HL-60/S4 (cell line): ENCODE measurements around the gene NELFCD.
"Not testable (repeated sequence)": the region's sequence is repeated elsewhere in the genome, so short reads cannot be mapped to it uniquely, and the experiment has no call there.

Experiments used
- in situ Hi-C: fragments of 300-500 bp; cut with MboI; formaldehyde crosslinking; loops from 2 replicates; pipeline ENCODE4 v1.14.3; 2022; ENCODE audit warnings: low sequenced_read_pairs

Gene NELFCD

GRCh38 chr20:58971429-58971828 is 9.6 kb upstream of the NELFCD start:
- in situ Hi-C loops = no loop called here

GRCh38 chr20:58973179-58973578 is 7.9 kb upstream of the NELFCD start:
- in situ Hi-C loops = no loop called here

DNA sequence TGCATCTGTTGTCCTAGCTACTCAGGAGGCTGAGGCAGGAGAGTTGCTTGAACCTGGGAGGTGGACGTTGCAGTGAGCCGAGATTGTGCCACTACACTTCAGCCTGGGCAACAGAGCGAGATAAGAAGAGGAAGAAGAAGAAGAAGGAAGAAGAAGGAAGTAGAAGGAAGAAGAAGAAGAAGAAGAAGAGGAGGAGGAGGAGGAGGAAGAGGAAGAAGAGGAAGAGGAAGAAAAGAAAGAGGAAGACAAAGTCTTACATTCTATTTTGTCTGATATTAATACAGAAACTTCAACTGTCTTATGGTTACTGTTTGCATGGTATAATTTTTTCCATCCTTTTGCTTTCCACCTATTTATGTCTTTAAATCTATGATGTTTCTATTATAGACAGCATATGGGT is 7.2 kb upstream of the NELFCD start:
- in situ Hi-C loops = no loop called here

GRCh38 chr20:58975353-58975752 is 5.7 kb upstream of the NELFCD start:
- in situ Hi-C loops = no loop called here

GRCh38 chr20:58976061-58976730 is 4.9 kb upstream of the NELFCD start:
- in situ Hi-C loops = no loop called here

DNA sequence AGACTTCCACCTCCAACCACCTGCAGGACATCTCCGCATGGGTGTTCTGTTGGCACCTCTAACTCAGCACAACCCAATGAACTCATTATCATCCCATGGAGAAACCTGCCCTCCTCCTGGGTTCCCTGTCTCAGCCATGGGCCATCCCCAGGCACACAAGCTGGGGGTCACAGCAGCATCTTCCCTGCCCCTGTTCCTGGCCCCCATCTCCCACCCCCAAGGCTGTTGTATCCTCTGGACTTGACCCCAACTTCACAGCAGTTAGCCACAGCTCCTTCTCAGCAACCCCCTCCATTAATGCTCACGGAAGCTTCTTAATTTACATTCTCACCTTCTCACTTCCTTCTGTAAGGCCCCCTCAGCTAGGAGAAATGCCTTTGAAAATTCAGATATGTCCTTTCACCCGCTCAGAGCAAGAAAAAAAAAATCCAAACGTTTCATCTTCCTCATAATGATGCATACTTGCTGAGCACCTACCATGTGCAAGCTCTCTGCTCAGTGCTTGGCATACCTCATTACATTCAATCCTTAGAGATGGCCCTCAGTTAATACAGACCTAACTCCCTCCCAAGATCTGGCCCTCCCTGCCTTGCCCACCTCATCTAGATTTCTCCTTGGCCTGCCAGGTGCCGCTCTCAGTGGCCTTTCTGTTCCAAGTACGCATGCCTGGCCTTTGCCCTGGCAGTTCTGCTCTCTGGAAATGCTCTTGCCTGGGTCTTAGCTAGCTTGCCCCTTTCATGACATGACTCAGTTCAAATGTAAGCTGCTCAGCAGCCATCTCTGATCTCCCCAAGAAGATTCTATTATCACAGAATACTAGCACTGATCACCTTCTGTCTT is 2.5 kb upstream of the NELFCD start:
- in situ Hi-C loops = no loop called here

GRCh38 chr20:58981628-58982364 is 740 bp downstream of the NELFCD start:
- in situ Hi-C loops = no loop called here

DNA sequence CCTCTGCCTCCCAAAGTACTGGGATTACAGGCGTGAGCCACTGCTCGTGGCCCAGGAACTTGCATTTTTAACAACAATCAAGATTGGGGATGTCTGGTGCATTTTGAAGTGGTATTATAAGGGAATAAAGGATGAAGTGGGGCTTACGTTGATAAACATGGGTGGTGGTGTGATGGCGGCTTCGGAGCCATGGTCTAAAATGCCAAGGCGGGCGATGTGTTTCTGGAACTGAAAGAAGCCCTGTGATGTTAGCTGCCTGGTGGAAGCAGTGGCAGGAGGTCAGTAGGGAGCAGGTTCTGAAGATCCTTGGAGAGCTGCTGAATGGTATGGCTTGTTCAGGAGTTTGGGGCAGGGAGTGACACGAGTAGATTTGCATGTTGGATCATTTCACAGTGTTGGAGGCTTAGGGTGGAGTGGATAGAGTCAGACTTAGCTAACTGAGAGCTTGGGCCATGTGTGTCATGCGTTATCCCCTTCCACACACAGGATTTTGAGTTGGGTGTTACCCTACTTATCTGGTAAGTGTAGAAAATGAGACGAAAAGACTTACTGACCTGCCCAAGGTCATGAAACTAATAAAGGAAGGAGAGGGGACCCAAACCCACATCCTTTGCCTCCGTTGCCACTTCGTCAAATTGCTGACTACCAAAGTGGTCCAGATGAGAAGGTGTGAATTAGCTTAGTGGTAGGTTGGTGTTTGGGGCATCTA is 1.5 kb downstream of the NELFCD start:
- in situ Hi-C loops = no loop called here

GRCh38 chr20:58983115-58983468 is 2.0 kb downstream of the NELFCD start:
- in situ Hi-C loops = not testable (repeated sequence)

- in situ Hi-C loops = no loop called here
Measured at GRCh38 chr20:58984691-58985090, 3.6 kb downstream of the NELFCD start.

GRCh38 chr20:58985656-58986055 is 4.6 kb downstream of the NELFCD start:
- in situ Hi-C loops = no loop called here

DNA sequence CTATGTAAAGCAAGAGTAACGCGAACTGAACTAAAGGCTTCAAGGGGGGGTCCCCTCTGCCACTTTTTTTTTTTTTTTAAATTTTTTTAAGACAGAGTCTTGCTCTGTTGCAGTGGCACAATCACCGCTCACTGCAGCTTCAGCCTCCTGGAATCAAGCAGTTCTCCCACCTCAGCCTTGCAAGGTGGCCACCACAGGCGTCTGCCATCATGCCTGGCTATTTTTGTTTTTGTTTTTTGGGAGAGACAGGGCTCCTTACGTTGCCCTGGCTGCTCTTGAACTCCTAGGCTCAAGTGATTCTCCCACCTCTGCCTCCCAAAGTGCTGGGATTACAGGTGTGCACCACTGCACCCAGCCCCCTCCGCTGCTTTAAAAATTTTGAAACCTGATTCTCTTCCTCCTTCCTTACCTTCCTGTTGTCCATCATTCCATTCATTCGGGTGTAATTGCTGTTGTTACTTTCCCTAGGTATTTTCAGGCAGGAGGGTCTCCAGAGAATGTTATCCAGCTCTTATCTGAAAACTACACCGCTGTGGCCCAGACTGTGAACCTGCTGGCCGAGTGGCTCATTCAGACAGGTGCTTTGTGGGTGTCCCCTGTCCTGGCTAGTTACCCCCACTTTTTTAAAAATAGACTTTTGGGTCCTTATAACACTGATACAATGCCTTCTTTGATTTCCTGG is 5.4 kb downstream of the NELFCD start:
- in situ Hi-C loops = no loop called here

- in situ Hi-C loops = no loop called here
Measured at GRCh38 chr20:58986968-58987517, 6.0 kb downstream of the NELFCD start.

- in situ Hi-C loops = no loop called here
Measured at GRCh38 chr20:58987790-58988564, 6.9 kb downstream of the NELFCD start.

DNA sequence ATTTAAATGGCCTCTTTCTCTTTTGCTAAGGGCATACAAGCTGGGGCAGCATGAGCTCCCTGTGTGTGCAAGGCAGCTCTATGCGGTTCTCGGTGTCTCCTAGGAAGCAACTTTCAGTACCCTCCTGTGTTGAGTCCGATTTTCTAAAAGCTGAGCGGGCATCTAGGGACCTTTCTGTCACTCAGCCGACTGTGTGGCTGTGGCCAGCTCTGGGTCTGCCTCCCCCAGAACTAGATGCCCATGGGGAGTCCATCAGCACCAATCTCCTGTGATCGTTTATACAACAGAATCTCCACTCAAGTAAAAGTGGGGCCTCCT is 7.5 kb downstream of the NELFCD start:
- in situ Hi-C loops = no loop called here

DNA sequence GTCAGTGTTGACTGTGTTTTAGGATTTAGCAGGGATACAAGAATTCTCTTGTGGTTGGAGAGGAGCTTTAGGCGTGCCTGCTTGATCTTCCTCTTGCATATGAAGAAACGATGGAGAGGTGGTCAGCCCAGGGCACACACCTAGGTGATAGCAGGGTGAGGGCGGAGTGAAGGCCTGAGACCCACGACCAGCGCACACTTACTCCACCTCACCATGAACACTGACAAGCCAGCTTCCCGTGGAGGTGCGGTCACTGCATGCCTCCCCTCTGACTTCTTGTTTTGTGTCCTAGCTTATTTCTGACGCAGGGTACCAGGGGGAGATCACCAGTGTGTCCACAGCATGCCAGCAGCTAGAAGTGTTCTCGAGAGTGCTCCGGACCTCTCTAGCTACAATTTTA is 8.1 kb downstream of the NELFCD start:
- in situ Hi-C loops = no loop called here

DNA sequence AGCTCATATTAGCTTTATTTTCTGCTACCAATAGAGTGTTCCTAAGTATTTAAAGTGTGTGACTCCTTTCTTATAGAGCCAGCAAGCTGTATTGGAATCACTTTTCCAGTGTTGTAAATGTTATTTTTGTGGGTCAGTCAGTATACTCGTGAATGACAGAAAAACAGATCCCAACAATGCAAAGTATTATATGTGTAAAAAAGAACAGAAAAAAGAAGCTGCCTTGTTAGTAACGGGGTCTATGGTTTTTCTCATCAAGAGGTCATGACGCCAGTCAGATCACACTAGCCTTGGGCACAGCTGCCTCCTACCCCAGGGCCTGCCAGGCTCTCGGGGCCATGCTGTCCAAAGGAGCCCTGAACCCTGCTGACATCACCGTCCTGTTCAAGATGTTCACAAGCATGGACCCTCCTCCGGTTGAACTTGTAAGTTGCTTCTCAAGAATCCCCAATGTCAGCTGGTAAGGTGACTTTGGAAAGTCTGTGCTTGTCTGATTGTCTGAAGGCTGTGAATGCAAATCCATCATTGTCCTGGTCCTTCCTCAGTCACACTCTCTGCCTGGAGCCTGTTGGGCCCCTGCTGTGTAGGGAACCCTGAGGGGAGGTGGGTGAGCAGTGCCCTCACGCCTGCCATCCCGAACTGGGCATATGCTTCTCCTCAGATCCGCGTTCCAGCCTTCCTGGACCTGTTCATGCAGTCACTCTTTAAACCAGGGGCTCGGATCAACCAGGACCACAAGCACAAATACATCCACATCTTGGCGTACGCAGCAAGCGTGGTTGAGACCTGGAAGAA is 9.8 kb downstream of the NELFCD start:
- in situ Hi-C loops = no loop called here

DNA sequence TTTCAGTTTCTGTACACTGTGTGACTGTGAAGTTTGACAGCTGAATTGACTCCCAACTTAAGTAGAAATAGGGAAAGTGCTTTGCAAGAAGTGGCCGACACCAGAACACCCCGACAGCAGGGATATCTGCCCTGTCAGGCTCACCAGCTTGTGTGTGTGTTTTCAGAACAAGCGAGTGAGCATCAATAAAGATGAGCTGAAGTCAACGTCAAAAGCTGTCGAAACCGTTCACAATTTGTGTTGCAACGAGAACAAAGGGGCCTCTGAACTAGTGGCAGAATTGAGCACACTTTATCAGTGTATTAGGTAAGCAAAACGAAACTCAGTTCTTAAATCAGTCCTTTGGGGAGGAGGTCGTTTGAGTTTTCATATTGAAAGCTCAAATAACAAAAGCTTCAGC is 10.7 kb downstream of the NELFCD start:
- in situ Hi-C loops = no loop called here

GRCh38 chr20:58992911-58993310 is 11.9 kb downstream of the NELFCD start:
- in situ Hi-C loops = no loop called here
